GM18517 (cell line): ENCODE results near the gene DAGLB.

Experiments
- ATAC-seq: cut with Tn5 transposase; IDR thresholded peaks from one replicate; pipeline ENCODE4 v1.9.1; 2021; ENCODE audit warnings: mild to moderate bottlenecking, moderate library complexity; ENCODE audit not compliant: unreplicated experiment

Gene DAGLB, protein sequence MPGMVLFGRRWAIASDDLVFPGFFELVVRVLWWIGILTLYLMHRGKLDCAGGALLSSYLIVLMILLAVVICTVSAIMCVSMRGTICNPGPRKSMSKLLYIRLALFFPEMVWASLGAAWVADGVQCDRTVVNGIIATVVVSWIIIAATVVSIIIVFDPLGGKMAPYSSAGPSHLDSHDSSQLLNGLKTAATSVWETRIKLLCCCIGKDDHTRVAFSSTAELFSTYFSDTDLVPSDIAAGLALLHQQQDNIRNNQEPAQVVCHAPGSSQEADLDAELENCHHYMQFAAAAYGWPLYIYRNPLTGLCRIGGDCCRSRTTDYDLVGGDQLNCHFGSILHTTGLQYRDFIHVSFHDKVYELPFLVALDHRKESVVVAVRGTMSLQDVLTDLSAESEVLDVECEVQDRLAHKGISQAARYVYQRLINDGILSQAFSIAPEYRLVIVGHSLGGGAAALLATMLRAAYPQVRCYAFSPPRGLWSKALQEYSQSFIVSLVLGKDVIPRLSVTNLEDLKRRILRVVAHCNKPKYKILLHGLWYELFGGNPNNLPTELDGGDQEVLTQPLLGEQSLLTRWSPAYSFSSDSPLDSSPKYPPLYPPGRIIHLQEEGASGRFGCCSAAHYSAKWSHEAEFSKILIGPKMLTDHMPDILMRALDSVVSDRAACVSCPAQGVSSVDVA

DNA sequence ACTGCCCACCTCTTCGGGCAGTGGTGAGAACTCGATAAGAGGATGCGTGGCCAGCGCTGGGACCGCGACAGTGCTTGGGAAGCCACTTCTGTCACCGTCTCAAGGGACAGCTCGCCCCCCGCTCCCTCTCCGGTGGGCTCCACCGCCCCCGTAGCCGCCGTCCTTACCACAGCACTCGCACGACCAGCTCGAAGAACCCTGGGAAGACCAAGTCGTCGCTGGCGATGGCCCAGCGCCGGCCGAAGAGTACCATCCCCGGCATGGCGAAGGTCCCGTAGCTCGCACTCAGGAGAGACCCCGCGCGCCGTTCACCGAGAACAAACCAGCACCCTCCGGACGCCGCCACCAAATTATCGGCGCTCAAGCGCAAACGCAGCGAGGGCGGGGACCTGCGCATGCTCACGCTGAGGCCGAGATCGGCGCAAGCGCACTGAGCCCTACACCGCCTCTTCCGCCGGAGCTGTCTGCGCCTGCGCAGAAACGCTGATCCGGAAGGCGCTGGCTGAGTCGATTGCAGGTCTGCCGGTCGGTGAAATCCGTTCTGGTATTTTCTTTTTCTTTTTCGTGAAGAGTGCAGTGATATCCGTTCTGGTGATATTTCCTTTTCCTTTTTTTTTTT lies at the start of gene DAGLB:
TSS of gene DAGLB (minus strand) at position 374 of the 619 bp plus-strand sequence. CDS start at position 262, 112 bp downstream.
- peak; percentile 79 for ATAC-seq

GRCh38 chr7:6497637-6497905 lies 49.8 kb upstream of the DAGLB start:
- ATAC-seq = no peak

GRCh38 chr7:6496842-6497636 lies 49.3 kb upstream of the DAGLB start:
- no peak for ATAC-seq

DNA sequence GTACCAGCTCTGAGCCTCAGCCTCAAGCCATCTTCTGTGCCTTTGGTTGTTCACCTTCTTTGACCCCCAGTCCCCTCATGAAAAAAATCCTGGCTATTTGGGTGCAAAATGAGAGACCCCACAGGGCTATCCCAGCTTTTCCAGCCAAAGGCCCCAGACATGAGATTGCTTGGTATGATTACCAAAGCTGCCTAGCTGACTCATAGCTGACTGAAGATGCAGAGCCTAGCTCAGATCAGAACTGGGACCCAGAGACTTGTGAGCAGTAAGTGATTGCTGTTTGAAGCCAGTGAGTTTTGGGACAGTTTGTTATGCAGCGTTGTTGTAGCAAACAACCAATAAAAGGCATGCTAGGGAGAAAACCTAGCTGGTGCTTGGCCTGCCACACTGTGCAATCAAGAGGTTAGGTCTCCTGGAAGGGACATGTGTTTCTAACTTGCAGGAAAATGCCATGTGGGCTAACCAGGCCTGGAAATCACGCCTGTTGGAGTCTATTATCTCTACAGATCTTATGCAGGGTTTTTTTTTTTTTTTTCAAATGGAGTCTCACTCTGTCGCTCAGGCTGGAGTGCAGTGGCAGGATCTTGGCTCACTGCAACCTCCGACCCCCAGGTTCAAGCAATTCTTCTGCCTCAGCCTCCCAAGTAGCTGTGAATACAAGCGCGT lies 48.0 kb upstream of the DAGLB start:
- no peak for ATAC-seq

- ATAC-seq = no peak
These were observed 46.6 kb upstream of the DAGLB start for GRCh38 chr7:6494365-6494764.

DNA sequence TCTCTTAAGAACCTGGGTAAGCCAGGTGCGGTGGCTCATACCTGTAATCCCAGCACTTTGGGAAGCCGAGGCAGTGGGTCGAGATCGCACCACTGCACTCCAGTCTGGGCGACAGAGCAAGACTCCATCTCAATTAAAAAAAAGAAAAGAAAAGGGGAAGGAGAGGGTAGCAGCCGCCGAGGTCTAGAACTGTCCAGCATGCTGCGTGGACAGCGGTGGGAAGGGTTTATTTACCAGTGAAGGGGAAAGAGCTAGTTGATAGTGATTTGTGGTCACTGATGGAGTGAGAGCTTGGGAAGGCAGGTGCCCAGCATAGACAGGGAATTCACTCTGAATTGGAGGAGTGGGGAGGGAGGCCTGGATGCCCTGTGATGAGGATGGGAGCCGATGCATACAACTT lies 43.4 kb upstream of the DAGLB start:
- ATAC-seq = no peak

GRCh38 chr7:6489612-6490011 lies 41.9 kb upstream of the DAGLB start:
- no peak for ATAC-seq

DNA sequence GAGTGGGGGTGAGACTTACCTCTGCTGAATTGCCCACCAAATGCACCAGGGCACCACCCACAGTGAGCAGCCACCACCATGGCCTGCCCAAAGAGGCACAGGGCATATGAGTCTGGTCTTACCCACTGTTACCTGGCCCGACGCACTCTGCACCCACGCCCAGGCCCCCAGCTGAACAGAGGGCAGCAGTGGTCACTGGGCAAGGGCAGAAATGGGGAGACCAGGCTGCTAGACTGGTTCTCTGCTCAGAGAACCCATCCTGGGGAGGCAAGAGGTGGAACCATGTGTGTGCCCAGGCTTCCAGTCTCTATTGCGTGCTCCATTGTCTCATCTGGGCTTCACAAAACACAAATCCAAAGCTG lies 39.4 kb upstream of the DAGLB start:
- ATAC-seq = no peak

- ATAC-seq = no peak
These were observed 38.9 kb upstream of the DAGLB start for GRCh38 chr7:6486438-6487183.

- no peak for ATAC-seq
These were observed 35.0 kb upstream of the DAGLB start for GRCh38 chr7:6482743-6483119.

GRCh38 chr7:6482307-6482706 lies 34.6 kb upstream of the DAGLB start:
- ATAC-seq = no peak

DNA sequence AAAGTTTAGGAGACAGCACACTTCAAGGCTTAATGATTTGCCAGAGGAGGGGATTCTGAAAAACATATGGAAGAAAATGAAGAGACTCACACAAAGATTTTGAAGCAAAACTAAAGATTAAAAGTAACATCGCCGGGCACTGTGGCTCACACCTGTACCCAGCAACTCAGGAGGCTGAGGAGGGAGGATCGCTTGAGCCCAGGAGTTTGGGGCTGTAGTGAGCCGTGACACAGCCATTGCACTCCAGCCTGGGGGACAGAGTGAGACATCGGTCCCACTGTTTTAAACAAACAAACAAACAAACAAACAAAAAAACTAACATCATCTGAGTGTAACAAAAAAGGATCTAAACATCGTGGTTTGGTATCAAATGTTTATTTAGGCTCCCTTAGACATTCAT lies 33.7 kb upstream of the DAGLB start:
- ATAC-seq = no peak

DNA sequence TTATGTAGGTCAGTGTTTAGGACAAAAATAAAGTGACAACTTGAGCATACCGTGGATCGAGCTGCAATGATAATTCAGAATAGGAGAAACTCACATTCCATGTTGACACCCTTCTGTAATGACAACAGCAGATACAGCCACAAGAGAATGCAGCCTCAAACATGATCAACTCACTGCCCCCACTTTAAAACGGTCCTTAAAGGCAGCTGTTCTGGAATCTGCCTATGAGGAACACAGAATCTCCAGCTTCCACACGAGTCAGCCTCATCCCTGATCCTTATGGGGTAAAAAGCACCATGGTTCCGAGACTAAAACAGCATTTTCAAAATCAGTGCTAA lies 32.5 kb upstream of the DAGLB start:
- no peak for ATAC-seq

DNA sequence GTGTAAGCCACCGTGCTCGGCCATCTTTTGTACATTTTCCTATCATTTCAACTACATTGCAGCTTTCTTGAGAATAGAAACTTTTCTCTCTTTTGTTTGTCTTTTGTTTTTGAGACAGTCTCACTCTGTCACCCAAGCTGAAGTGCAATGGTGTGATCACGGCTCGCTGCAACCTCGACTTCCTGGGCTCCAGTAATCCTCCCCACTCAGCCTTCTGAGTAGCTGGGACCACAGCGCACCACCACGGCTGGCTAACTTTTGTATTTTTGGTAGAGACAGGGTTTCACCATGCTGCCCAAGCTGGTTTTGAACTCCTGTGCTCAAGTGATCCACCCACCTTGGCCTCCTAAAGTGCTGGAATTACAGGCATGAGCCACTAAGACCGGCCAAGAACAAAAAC lies 31.3 kb upstream of the DAGLB start:
- no peak for ATAC-seq

- no peak for ATAC-seq
These were observed 30.4 kb upstream of the DAGLB start for GRCh38 chr7:6478186-6478585.

GRCh38 chr7:6477318-6477660 lies 29.5 kb upstream of the DAGLB start:
- no peak for ATAC-seq

DNA sequence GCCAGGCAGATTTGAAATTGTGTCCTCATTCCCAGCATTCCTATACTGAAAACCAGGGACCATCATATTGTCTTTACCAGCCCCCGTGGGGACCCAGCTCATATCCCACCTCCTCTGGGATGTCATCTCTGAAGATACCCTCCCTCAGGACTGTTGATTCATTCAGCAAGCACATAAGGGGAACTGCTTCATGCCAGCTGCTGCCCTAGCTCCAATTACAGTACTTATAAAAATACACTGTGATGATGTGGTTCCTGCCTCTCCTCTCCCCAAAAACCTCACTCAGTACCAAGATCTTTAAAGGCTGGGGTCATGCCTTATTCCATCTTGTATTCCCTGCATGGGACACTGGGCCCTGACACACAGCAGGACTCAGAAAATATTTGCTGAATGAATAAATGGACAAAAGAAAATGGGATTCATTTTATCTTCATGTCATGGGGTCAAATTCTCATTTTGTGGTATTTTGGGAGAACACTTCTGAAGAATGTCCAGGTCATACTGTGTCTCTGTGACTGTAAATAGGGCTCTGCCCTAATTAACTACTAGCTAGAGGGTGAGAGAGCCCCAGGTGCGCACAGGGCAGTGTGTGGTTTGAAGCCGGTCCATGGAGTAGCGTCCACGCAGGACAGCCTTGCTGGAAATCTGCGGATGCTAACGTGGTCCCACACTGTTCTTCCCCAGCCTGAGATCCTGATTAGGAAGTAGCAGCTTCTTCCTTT lies 29.0 kb upstream of the DAGLB start:
- ATAC-seq = no peak

- ATAC-seq = no peak
These were observed 27.9 kb upstream of the DAGLB start for GRCh38 chr7:6475433-6476186.

DNA sequence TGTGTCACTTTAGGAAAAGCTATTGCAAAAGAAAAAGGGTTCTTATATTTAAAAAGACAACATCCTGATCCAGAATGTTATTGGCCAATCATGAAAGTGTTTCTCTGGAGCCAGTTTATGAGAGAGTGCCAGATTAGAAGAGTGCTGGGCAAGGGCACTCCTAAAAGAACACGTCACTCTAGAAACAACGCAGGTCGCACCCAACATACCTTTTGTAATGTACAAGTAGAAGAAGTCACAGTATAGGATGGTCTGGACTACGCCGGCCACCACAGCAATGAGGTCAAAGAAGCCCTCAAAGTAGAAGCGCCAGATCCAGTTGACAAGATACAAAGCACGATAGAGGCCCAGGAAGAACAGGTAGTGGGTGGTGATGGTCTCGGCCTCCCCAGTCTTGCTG lies 18.1 kb upstream of the DAGLB start:
- ATAC-seq = no peak
